ENCODE data around the gene MTREX. TPM values are rescaled to one million over a fixed set of nuclear protein-coding genes. Genes with fewer than 3 reads are reported as not detected.
A peak's percentile ranks its signal among the peaks of the same experiment; 100 is the strongest.

Gene MTREX
- total RNA-seq, 6 experiments from 2014 or later, result 65.1 to 78.2 (median 70.1) TPM

DNA sequence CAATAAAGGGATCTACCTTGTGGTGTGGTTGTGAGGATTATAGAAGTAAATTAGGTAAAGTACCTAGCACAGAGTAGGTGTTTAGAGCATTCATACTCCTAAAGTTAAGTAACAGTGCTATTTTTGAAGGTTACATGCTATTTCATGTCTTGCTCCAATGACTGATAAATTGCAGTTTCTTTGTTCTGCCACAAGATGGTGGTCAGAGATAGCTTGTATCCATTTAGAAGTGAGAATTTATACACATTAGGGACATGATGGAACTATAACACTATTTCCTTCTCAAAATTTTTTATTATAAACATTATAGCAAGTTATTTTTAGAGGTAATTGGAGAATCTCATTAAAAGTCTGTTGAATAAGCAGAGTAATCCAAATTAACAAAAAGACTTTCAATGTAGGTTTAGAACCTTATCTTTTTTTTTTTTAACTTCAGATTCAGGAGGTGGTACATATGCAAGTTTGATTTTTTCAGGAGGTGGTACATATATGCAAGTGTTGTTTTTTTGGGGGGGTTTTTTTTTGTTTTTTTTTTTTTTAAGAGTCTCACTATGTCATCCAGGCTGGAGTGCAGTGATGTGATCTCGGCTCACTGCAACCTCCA lies 17.1 kb downstream of the MTREX start:
- H3K4me1 Mint-ChIP-seq (ENCODE audit: low read depth), result peaks cover 21% of the 10 kb centered on the region
- TF ChIP-seq, protein P1, sequence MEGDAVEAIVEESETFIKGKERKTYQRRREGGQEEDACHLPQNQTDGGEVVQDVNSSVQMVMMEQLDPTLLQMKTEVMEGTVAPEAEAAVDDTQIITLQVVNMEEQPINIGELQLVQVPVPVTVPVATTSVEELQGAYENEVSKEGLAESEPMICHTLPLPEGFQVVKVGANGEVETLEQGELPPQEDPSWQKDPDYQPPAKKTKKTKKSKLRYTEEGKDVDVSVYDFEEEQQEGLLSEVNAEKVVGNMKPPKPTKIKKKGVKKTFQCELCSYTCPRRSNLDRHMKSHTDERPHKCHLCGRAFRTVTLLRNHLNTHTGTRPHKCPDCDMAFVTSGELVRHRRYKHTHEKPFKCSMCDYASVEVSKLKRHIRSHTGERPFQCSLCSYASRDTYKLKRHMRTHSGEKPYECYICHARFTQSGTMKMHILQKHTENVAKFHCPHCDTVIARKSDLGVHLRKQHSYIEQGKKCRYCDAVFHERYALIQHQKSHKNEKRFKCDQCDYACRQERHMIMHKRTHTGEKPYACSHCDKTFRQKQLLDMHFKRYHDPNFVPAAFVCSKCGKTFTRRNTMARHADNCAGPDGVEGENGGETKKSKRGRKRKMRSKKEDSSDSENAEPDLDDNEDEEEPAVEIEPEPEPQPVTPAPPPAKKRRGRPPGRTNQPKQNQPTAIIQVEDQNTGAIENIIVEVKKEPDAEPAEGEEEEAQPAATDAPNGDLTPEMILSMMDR (IDR thresholded peaks at IDR 0.05), result peak; percentile 81
- no peak overlapping the region for H3K4me3 Mint-ChIP-seq
- no peak overlapping the region for H3K27ac Mint-ChIP-seq
- peaks cover 7% of the 10 kb centered on the region for H3K36me3 Mint-ChIP-seq (ENCODE audit: low read depth)
- no peaks in the 10 kb centered on the region for H3K9me3 Mint-ChIP-seq
- H3K27me3 Mint-ChIP-seq (ENCODE audit: insufficient read depth), result peaks cover 1% of the 10 kb centered on the region; the same call in 1 of the 2 replicates
- peak; percentile 46 for DNase-seq

DNA sequence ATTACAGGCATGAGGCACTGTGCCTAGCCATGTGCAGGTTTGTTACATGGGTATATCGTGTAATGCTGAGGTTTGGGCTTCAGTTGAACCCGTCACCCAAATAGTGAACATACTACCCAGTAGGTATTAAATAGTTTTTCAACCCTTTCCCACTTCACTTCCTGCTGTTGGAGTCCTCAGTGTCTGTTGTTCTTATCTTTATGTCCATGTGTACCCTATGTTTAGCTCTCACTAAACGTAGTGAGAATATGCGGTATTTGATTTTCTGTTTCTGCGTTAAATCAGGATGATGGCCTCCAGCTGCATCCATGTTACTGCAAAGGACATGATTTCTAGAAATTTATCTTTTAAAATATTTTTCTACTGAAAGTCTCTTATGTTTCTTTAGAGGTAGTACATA lies 17.8 kb downstream of the MTREX start:
- Mint-ChIP-seq H3K27me3 (ENCODE audit: insufficient read depth) (peaks cover 1% of the 10 kb centered on the region; the same call in 1 of the 2 replicates), H3K9me3 (no peaks in the 10 kb centered on the region), H3K36me3 (ENCODE audit: low read depth) (peaks cover 14% of the 10 kb centered on the region), H3K27ac (no peak overlapping the region), H3K4me1 (ENCODE audit: low read depth) (peaks cover 14% of the 10 kb centered on the region), H3K4me3 (no peak overlapping the region)
- no peak for DNase-seq
- TF ChIP-seq, protein P1 (IDR thresholded peaks at IDR 0.05), result no peak

DNA sequence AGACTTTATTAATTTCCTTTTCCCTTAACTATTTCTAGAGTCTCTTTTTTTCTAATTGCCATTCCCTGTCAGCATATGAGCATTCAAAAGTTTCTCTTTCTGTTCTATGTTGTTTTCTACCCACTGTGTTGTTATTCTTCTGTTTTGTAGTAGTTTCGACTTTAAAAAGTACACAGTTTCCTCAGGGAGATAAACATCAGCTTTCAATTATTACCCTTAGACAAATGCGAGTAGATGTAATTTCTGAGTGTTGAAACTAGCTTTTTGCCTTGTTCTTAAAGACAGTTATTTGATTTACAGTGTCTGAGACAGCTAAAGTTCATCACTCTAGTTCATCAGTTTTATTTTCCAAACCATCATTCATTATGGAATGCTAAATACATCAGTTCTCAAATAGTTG lies 19.5 kb downstream of the MTREX start:
- H3K27ac Mint-ChIP-seq, result no peak overlapping the region
- no peak for DNase-seq
- H3K36me3 Mint-ChIP-seq (ENCODE audit: low read depth), result peaks cover 26% of the 10 kb centered on the region
- peaks cover 12% of the 10 kb centered on the region; the same call in 1 of the 2 replicates for H3K4me1 Mint-ChIP-seq (ENCODE audit: low read depth)
- H3K4me3 Mint-ChIP-seq, result no peak overlapping the region
- no peaks in the 10 kb centered on the region for H3K9me3 Mint-ChIP-seq
- H3K27me3 Mint-ChIP-seq (ENCODE audit: insufficient read depth), result no peaks in the 10 kb centered on the region
- TF ChIP-seq, protein P1 (IDR thresholded peaks at IDR 0.05), result no peak

DNA sequence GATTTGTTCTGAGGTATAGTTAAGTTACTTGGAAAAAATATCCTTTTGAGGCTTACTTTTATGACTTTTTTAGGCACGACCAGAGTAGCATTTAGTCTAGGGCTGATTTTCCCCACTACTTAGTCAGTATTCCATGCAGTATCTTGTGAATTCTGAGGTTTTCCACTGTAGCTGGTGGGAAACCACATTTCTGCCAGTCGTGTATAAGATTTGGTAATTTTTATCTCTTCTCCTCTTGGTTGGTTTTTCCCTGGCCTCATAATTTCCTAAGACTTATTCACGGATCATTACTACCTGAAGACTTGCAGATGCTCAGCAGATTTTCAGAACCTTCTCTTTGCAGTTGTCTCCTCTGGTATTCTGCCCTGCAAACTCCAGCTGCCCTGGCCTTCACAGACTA lies 23.5 kb downstream of the MTREX start:
- no peaks in the 10 kb centered on the region for H3K9me3 Mint-ChIP-seq
- peaks cover 36% of the 10 kb centered on the region for H3K36me3 Mint-ChIP-seq (ENCODE audit: low read depth)
- H3K27me3 Mint-ChIP-seq (ENCODE audit: insufficient read depth), result no peaks in the 10 kb centered on the region
- TF ChIP-seq, protein P1 (IDR thresholded peaks at IDR 0.05), result no peak
- DNase-seq, result no peak
- no peak overlapping the region for H3K27ac Mint-ChIP-seq
- peaks cover 6% of the 10 kb centered on the region; the same call in 1 of the 2 replicates for H3K4me1 Mint-ChIP-seq (ENCODE audit: low read depth)
- H3K4me3 Mint-ChIP-seq, result no peak overlapping the region

DNA sequence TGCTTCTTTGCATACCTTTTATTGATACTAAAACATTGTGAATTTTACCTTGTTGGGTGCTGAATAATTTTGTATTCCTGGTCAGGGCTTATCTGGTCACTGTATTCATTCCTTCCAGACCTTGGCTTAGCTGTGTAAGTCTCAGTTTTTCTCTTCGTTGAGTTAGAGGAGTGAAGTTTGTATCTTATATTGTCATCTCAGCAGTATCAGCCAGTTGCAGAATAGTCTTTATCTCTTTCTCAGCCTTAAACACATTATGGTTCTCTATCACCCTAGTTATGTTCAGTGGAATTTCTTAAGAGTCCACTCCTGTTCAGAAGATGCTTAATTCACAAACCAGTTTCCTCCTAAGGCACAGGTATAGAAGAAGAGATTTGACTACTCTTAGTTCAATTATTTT lies 25.2 kb downstream of the MTREX start:
- Mint-ChIP-seq H3K27ac (no peak overlapping the region), H3K36me3 (ENCODE audit: low read depth) (peaks cover 36% of the 10 kb centered on the region), H3K27me3 (ENCODE audit: insufficient read depth) (no peaks in the 10 kb centered on the region), H3K9me3 (no peaks in the 10 kb centered on the region), H3K4me3 (no peak overlapping the region), H3K4me1 (ENCODE audit: low read depth) (peaks cover 6% of the 10 kb centered on the region)
- no peak for DNase-seq
- TF ChIP-seq, protein P1 (IDR thresholded peaks at IDR 0.05), result no peak

Data from HFFc6 (cell line).